Measurements from ENCODE around the gene FOXP1.

DNA sequence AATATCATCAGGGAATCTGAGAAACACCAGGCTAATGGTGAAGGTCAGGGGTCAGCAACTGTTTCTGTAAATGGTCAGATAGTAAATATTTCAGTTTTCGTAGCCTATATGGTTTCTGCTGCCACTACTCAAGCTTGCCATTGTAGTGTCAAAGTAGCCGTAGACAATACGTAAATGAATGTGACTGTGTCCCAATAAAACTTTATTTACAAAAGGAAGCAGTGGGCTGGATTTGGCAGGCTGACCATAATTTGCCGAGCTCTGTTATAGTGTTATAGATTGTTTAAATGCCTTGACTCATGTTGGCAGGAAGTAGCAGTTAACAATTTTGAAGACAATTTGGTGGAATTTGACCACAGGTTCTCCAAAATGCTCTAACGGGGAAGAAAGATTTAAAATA, 548.2 kb downstream of the FOXP1 start:
- TF ChIP-seq, protein P1, sequence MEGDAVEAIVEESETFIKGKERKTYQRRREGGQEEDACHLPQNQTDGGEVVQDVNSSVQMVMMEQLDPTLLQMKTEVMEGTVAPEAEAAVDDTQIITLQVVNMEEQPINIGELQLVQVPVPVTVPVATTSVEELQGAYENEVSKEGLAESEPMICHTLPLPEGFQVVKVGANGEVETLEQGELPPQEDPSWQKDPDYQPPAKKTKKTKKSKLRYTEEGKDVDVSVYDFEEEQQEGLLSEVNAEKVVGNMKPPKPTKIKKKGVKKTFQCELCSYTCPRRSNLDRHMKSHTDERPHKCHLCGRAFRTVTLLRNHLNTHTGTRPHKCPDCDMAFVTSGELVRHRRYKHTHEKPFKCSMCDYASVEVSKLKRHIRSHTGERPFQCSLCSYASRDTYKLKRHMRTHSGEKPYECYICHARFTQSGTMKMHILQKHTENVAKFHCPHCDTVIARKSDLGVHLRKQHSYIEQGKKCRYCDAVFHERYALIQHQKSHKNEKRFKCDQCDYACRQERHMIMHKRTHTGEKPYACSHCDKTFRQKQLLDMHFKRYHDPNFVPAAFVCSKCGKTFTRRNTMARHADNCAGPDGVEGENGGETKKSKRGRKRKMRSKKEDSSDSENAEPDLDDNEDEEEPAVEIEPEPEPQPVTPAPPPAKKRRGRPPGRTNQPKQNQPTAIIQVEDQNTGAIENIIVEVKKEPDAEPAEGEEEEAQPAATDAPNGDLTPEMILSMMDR (IDR thresholded peaks at IDR 0.05), result no peak
- TF ChIP-seq POLR2AphosphoS5 (IDR thresholded peaks at IDR 0.05; ENCODE audit: insufficient read depth in 1 of 2, low read depth in 1 of 2) (no peak), POLR2A (IDR thresholded peaks at IDR 0.05) (no peak)
